AG04450 (cell line): ENCODE results near the gene LARP6. TPM values are rescaled to one million over a fixed set of nuclear protein-coding genes. Genes with fewer than 3 reads are reported as not detected.

Experiments used
- CTCF ChIA-PET: fragments of 300-600, 350-600 bp; formaldehyde crosslinking; extraction: SDS; loops from one replicate; lab custom pipeline; 2022; ENCODE audit warnings: antibody characterized with exemption, inconsistent platforms; lab: Charles Lee
- POLR2A ChIA-PET: fragments of 350-600 bp; formaldehyde crosslinking; extraction: SDS; loops from one replicate; lab custom pipeline; 2021; ENCODE audit warnings: antibody characterized with exemption, inconsistent platforms; lab: Yijun Ruan, JAX
- DNase-seq: peaks from one replicate; pipeline ENCODE4 v3.0.0-alpha.2; 2011; ENCODE audit warnings: low read depth, low spot score
- H3K27ac ChIP-seq: one replicate; pipeline ENCODE4 v1.5.1; 2012; ENCODE audit warnings: low read depth, low read length, control low read depth
- H3K27me3 ChIP-seq: one replicate; pipeline ENCODE4 v1.6.0; 2012; ENCODE audit warnings: low read length; ENCODE audit not compliant: control insufficient read depth, insufficient read depth
- H3K4me3 ChIP-seq: 2 replicates; pipeline ENCODE4 v1.5.1; 2011; ENCODE audit warnings: mild to moderate bottlenecking, low read depth, low read length, control low read depth
- H3K9me3 ChIP-seq: 2 replicates; pipeline ENCODE4 v1.5.1; 2012; ENCODE audit warnings: low read length; ENCODE audit not compliant: control insufficient read depth, insufficient read depth
- polyA plus RNA-seq: library from polyadenylated mRNA; depleted of rRNA; stranded (reverse); fragments of >200 nt; gene quantifications from 2 replicates; pipeline ENCODE4 v1.2.3, GENCODE V29; 2011; rRNA removed
- TF ChIP-seq, protein P1 (sequence below): IDR thresholded peaks from 2 replicates; pipeline ENCODE4 v1.5.1; 2011; ENCODE audit warnings: low read depth, low read length, control low read depth, inconsistent platforms

The LARP6 gene
- polyA plus RNA-seq, 1 experiment = 235 TPM

DNA sequence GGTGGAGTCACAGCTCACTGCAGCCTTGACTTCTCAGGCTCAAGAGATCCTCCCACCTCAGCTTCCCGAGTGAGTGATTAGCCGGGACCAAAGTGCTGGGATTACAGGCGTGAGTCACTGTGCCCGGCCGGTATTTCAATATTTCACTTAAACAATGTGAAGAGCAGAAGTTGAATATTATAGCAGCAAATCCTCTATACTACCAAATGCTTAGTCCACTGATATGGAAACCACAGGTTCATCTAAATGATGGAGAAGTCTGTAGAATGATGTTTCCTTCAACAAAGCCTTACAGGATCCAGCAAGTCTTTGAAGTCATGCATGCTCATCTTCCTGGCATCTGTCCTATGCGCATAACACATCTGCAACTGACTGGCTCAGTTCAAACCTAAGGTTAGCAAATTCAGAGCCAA, 70.3 kb downstream of the LARP6 start:
- Histone ChIP-seq H3K9me3 (no peaks in the 10 kb centered on the region), H3K27ac (no peak overlapping the region), H3K27me3 (no peaks in the 10 kb centered on the region), H3K4me3 (no peak overlapping the region)
- ChIA-PET CTCF (interaction anchor here (2.5 kb wide), 1 partner anchor 28 kb away, joined by 9 read pairs; no protein-coding TSS in a partner anchor), POLR2A (interaction anchor here (0.6 to 1.1 kb wide), 3 partner anchors 11 to 16 kb away, joined by 4 to 5 read pairs (median 4); no protein-coding TSS in a partner anchor)
- TF ChIP-seq, protein P1, sequence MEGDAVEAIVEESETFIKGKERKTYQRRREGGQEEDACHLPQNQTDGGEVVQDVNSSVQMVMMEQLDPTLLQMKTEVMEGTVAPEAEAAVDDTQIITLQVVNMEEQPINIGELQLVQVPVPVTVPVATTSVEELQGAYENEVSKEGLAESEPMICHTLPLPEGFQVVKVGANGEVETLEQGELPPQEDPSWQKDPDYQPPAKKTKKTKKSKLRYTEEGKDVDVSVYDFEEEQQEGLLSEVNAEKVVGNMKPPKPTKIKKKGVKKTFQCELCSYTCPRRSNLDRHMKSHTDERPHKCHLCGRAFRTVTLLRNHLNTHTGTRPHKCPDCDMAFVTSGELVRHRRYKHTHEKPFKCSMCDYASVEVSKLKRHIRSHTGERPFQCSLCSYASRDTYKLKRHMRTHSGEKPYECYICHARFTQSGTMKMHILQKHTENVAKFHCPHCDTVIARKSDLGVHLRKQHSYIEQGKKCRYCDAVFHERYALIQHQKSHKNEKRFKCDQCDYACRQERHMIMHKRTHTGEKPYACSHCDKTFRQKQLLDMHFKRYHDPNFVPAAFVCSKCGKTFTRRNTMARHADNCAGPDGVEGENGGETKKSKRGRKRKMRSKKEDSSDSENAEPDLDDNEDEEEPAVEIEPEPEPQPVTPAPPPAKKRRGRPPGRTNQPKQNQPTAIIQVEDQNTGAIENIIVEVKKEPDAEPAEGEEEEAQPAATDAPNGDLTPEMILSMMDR = no peak
- no peak for DNase-seq

DNA sequence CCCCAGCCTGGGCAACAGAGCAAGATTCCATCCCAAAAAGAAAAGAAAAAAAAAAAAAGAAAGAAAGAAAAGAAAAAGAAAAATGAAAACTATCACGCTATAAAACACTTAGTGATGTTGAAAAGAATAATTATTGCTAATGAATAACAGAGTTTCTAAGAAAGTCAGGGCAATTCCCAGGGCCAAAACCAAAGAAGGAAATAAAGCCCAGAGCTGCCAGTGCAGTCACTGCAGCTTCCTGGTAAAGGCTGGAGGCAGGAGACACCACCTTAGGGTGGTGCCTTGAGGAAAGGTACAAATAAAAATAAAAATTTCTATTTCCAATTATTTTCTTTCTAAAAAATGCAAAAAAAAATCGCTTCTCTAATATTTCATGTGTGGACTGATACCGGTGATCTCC, 70.9 kb downstream of the LARP6 start:
- DNase-seq = no peak
- ChIA-PET POLR2A (interaction anchor here (0.6 to 1.1 kb wide), 4 partner anchors 12 to 36 kb away, joined by 4 to 5 read pairs (median 4); no protein-coding TSS in a partner anchor), CTCF (no interaction called here)
- Histone ChIP-seq H3K9me3 (no peaks in the 10 kb centered on the region), H3K4me3 (no peak overlapping the region), H3K27me3 (no peaks in the 10 kb centered on the region), H3K27ac (no peak overlapping the region)
- TF ChIP-seq, protein P1 = no peak

DNA sequence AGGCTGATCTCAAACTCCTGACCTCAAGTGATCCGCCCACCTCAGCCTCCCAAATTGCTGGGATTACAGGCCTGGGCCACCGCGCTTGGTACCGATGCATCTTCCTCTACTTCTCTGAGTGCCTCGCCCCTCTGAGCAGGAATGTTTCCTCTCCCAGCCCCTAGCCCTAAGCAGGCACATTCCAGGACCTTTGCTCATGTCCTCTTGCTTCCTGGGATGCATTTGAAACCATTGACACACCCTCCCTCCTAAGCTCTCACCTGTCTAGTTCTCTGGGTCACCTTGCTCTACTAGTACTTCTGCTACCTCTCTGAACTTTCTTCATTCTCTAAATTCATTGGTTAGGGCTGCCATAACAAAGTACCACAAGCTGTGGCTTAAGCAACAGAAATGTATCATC, 72.7 kb downstream of the LARP6 start:
- Histone ChIP-seq H3K9me3 (no peaks in the 10 kb centered on the region), H3K27me3 (no peaks in the 10 kb centered on the region), H3K27ac (peak overlapping the region; percentile 21), H3K4me3 (no peak overlapping the region)
- TF ChIP-seq, protein P1 = no peak
- ChIA-PET CTCF (no interaction called here), POLR2A (no interaction called here)
- no peak for DNase-seq

Other genes with a start within 250 kb of the LARP6 start
- gene UACA, start 90.6 kb downstream of the LARP6 start, polyA plus RNA-seq = 133 and 134 TPM in 2 replicates
- gene THAP10, start 38.3 kb upstream of the LARP6 start, polyA plus RNA-seq = 2.7 and 5.7 TPM in 2 replicates
- 22.9 and 25.0 TPM in 2 replicates for gene LRRC49, start 38.7 kb upstream of the LARP6 start, polyA plus RNA-seq